Measurements from ENCODE around the gene MRPS12.
A peak's percentile ranks its signal among the peaks of the same experiment; 100 is the strongest.

The MRPS12 gene

GRCh38 chr19:38910488-38910887 is 20.3 kb upstream of the MRPS12 start:
- H3K4me3 ChIP-seq (ENCODE audit: low read depth, low read length), result no peak overlapping the region

DNA sequence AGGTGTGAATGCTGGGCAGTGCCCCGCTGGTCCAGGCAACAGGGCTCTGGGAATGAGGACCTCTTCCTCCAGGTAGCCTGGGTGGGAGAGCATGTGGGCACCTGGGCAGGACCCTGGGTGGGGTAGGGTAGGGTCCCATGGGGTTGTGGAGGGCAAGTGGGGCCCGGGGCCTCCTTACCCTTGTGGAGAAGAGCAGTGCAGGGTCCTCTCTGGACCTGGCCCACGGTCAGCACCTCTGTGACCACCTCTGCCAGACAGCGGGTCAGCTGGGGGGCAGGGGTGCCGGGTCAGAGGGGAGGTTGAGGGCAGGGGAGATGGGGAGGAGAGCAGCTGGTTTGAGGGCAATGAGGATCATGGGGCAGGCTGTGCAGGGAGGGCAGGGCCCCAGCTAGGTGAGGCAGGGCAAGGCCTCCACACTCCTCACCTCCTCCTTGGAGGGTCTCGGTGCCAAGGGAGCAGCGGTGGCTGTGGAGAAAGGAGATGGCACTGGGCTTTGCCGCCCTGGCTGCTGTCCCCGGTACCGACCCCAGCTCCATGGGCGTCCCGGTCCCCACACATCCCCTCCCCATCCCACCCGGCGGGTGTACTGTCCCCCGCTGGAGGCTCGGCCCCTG is 19.2 kb upstream of the MRPS12 start:
- H3K4me3 ChIP-seq (ENCODE audit: low read depth, low read length), result no peak overlapping the region

DNA sequence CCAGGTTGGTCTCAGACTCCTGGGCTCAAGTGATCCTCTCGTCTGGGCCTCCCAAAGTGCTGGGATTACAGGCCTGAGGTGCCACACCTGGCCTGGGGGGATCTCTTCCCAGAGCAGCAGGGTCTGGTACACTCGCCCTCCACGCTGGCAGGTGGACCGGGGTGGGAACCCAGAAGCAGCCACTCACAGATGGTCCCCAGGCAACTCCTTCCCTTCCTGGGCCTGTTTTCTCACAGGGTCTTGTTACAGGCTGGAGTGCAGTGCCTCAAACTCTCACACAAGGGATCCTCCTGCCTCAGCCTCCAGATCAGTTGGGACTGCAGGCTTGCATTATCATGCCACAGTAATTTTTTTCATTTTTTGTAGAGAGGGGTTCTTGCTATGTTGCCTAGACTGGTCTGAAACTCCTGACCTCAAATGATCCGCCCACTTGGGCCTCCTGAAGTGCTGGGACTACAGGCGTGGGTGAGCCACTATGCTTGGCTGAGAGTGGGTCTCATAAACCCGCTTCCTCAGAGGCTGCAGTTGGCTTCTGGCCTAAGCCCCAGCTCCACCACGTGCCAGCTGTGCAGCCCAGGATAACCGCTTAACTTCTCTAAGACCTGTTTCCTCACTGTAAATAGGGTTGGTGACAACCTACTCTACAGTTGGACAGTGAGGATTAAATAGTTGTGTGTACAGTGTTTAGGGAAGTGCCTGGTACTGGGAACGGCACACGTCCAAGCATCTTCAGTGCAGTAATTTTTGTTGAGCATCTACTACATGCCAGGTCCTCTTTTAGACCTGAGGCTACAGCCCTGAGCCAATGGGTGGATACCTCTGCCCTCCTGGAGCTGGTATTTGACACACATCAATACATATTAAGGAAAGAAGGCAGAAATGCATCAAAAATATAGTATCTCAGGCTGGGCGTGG is 17.9 kb upstream of the MRPS12 start:
- no peak overlapping the region for H3K4me3 ChIP-seq (ENCODE audit: low read depth, low read length)

- no peak overlapping the region for H3K4me3 ChIP-seq (ENCODE audit: low read depth, low read length)
Observed at GRCh38 chr19:38913958-38914357, 16.8 kb upstream of the MRPS12 start.

GRCh38 chr19:38915329-38916321 is 15.1 kb upstream of the MRPS12 start:
- H3K4me3 ChIP-seq (ENCODE audit: low read depth, low read length), result no peak overlapping the region

DNA sequence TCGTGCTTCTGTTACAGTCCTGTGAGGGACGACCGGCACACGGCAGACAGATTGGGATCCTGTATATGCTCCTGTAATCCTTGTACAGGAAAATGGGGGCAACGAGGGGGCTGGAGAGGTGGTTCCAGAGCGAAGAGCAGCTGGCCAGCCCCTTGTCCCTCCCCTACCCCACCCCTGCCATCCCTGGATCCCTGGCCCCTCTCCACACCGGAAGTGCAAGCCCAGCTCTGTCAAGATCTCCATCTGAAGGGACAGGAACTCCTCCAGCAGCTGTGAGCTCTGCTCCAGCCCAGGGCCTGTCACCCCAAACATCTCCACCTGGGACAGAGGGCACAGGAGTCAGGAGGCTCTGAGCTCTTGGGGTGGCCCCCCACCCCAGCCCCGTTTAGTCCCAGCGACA is 13.2 kb upstream of the MRPS12 start:
- no peak overlapping the region for H3K4me3 ChIP-seq (ENCODE audit: low read depth, low read length)

DNA sequence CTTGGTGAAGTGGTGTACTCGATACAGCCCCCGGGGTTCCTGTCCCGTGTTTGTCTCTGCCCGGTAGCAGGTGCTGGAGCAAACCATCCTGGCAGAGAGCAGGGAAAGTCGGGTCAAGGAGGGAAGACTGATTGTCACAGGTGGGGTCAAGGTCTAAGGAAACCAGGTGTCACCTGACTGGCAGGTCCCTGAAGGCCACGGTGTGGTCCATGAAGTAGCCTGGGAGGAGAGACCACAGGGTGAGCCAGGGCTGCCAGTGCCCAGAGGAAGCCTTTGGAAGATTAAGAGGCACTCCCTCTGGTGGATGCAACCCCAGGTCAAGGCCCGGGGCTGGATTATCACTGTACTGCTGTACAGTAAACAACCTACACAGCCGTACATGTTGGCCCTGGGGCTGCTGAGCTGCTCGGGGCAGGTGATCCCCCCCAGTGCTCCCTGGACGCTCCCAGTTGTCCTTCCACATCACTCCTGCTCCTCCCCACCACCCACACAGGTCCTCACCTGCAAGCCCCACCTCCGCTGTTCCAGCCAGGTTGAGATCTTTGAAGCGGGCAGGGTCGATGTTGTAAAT is 12.7 kb upstream of the MRPS12 start:
- no peak overlapping the region for H3K4me3 ChIP-seq (ENCODE audit: low read depth, low read length)

DNA sequence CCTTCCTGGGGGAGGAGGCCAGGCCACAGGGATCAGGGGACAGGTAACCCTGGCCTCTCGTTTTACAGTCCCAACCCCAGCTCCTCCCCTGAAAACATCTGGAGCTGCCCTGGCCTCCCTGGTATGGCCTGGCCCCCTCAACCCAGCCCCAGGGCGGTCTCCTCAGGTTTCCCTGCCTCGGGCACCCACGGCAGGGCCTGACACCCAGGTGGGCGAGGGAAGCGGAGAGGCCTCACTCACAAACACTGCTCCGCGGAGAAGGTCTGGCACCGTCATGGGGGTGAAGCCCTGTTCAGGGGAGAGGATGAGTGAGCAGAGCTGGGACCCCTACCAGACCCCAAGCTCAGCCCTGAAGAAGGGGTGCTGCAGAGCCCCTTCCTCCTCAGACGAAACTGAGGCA is 12.2 kb upstream of the MRPS12 start:
- no peak overlapping the region for H3K4me3 ChIP-seq (ENCODE audit: low read depth, low read length)

- H3K4me3 ChIP-seq (ENCODE audit: low read depth, low read length), result no peak overlapping the region
Observed at GRCh38 chr19:38919837-38920601, 10.7 kb upstream of the MRPS12 start.

GRCh38 chr19:38920602-38921419 is 9.9 kb upstream of the MRPS12 start:
- no peak overlapping the region for H3K4me3 ChIP-seq (ENCODE audit: low read depth, low read length)

GRCh38 chr19:38921420-38922274 is 9.1 kb upstream of the MRPS12 start:
- no peak overlapping the region for H3K4me3 ChIP-seq (ENCODE audit: low read depth, low read length)

DNA sequence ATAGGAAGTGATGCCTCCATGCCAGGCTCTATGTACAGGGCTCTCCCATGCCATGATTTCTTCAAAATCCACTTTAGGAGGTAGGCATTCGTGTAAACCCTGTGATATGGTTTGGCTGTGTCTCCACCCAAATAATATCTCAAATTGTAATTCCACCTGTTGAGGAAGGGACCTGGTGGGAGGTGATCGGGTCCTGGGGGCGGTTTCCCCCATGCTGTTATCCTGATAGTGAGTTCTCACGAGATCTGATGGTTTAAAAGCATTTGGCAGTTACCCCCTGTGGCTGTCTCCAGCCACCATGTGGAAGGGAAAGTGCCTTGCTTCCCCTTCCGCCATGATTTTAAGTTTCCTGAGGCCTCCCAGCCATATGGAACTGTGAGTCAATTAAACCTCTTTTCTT is 8.3 kb upstream of the MRPS12 start:
- no peak overlapping the region for H3K4me3 ChIP-seq (ENCODE audit: low read depth, low read length)

DNA sequence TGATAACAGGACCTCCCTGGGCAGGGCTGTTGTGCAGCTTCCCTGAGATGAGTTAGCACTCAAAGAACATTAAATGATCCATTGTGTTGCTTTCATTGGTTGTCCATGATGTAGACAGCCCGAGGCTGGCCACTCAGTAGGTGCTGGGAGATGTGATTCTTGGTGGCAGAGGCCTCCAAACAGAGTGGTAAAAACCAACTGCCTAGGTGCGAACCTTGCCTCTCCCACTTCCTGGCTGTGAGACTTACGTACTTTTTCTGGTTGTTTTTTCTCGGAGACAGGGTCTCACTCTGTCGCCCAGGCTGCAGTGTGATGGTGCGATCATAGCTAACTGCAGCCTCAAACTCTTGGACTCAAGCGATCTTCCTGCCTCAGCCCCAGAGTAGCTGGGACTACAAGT is 6.4 kb upstream of the MRPS12 start:
- no peak overlapping the region for H3K4me3 ChIP-seq (ENCODE audit: low read depth, low read length)

DNA sequence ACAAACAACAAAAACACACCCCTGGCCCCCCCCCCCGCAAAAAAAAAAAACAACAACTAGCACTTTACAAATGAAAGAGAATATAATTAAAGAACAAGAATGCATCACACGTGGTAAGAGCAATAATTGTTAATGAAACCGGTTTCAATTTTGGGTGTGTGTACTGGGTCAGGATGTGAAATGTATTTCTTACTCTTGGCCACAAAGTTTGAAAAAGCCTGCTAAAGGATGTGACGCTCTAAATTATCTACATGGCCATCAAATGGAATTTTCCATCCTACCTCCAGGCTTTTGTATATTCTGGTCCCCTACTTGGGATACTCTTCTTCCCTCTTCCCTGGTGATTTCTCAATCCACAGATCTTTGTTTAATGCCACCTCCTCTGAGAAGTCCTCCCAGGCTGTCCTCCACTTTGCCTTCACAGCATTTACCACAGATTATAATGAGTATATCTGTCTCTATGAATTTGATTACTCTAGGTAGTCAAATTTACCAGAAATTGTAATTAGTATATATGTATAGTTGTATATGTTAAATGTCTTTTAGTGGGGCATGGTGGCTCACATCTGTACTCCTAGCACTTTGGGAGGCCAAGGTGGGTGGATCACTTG is 2.2 kb upstream of the MRPS12 start:
- H3K4me3 ChIP-seq (ENCODE audit: low read depth, low read length), result no peak overlapping the region

DNA sequence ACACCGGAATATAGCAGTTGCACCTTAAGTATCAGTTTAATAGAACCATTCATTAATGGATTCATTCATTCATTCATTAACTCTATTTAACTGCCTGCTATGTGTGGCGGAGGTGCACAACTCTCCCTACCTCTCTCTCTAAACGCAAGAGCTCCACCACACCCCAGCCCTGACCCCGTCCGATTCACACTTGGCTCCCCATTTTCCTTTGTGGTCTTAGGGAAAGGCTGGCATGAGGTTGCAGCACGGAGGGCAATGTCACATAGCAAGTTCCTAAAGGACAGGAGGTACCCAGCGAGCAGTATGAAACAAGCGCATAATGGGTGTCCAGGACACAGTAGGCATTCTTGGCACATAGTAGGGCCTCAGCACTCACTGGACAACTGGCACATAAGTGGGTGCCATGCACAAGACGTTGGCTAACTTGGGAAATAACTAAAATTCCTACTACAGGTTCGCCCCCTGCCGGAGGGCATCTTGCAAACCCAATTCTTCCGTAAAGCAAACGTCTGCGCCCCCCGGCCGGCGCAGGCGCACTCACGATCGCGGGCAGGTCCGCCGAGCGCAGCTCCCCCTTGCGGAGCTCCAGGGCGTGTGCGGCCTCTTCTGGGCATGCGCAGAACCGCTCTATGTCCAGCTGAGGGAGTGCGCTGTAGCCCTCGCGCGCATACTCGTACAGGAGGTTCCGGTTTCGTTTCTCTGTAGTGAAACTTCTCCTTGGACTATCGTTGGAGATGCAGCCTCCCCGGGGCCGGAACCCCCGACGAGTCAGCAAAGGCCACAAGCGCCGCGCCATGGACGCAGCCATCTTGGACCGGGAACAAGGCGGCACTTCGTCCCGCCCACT is 592 bp upstream of the MRPS12 start, which contains the start of gene SARS2:
TSS of gene SARS2 (minus strand) at position 835 of the 847 bp plus-strand sequence. CDS start at position 808, 27 bp downstream.
- peak within 1 kb of the TSS; percentile 65 for H3K4me3 ChIP-seq (ENCODE audit: low read depth, low read length)

DNA sequence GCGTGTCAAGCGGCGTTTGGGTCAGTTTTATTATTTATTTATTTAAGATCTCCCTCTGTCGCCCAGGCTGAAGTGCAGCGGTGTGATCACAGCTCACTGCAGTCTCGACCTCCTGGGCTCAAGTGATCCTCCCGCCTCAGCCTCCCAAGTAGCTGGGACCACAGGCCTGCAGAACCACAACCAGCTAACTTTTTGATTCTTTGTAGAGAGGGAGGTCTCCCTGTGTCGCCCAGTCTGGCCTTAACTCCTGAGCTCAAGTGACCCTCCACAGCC is 713 bp downstream of the MRPS12 start:
- peak overlapping the region; percentile 65 for H3K4me3 ChIP-seq (ENCODE audit: low read depth, low read length)
